ENCODE results near the gene RNF146.
"Not testable (repeated sequence)": the region's sequence is repeated elsewhere in the genome, so short reads cannot be mapped to it uniquely, and the experiment has no call there.

Gene RNF146

DNA sequence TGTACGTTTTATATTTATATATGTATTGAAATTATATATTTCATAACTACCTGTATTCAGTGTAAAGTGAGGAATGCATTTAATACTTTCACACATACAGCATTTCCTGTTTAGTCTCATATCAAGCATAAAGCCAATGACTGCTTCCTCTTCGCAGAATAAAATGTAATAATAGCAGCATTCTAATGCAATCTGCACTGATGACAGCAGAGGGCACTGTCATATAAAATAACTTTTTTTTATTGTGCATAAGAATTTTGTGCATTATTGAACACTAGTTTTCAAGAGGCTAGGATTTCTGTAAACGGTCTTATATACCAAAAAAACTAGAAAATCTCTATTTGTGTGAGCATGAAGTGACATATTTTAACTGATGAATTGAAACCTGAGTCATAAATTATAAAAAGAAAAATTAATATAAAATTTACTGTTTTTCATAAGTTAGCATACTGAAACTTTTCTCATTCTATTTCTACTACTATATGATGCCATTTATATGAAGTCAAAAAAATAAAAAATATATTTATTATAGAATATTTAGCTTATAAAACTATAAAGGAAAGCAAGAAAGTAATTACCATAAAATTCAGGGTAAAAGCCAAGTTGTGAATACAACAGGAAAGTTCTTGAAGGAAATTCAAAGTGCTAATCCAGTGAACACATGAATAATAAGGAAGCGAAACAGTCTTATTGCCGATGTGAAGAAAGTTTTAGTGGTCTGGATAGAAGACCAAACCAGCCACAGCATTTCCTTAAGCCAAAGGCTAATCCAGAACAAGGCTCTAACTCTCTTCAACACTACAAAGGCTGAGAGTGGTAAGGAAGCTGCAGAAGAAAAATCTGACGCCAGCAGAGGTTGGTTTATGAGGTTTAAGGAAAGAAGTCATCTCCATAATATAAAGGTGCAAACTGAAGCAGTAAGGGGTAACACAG lies 36.3 kb downstream of the RNF146 start:
- no peak overlapping the region for H3K4me3 ChIP-seq (ENCODE audit: low read depth, low read length)
- H3K27me3 ChIP-seq (ENCODE audit: insufficient read depth, low read length), result no peaks in the 10 kb centered on the region
- no peak overlapping the region for H3K27ac ChIP-seq (ENCODE audit: low read depth, low read length)
- H3K4me1 ChIP-seq (ENCODE audit: control insufficient read depth, insufficient read depth, low read length, unreplicated experiment), result peaks cover 21% of the 10 kb centered on the region
- H3K36me3 ChIP-seq (ENCODE audit: insufficient read depth, low read length), result peaks cover 11% of the 10 kb centered on the region
- peaks cover 5% of the 10 kb centered on the region for H3K79me2 ChIP-seq (ENCODE audit: control insufficient read depth, insufficient read depth, low read length, unreplicated experiment)
- H2AFZ ChIP-seq (ENCODE audit: low read length, unreplicated experiment), result no peak overlapping the region

DNA sequence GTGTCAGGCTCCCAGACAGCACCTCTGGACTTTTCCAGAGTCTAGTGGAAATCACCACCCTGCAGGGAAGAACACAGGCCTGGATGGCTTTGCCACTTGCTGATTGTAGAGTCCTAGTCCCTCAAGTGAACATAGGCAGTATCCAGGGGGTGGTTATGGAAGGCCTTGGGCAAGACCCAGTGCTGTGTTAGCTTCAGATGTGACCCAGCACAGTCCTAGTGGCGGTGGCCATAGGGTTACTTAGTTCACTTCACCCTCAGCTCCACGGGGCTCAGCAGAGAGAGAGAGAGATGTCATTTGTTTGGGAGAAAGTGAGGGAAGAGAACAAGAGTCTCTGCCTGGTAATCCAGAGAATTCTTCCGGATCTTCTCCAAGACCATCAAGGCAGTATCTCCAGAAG lies 37.3 kb downstream of the RNF146 start:
- no peak overlapping the region for H2AFZ ChIP-seq (ENCODE audit: low read length, unreplicated experiment)
- H3K4me1 ChIP-seq (ENCODE audit: control insufficient read depth, insufficient read depth, low read length, unreplicated experiment), result peaks cover 21% of the 10 kb centered on the region
- H3K36me3 ChIP-seq (ENCODE audit: insufficient read depth, low read length), result peaks cover 18% of the 10 kb centered on the region
- no peak overlapping the region for H3K4me3 ChIP-seq (ENCODE audit: low read depth, low read length)
- H3K79me2 ChIP-seq (ENCODE audit: control insufficient read depth, insufficient read depth, low read length, unreplicated experiment), result peaks cover 10% of the 10 kb centered on the region
- no peak overlapping the region for H3K27ac ChIP-seq (ENCODE audit: low read depth, low read length)
- no peaks in the 10 kb centered on the region for H3K27me3 ChIP-seq (ENCODE audit: insufficient read depth, low read length)

GRCh38 chr6:127305741-127306140 lies 39.1 kb downstream of the RNF146 start:
- Histone ChIP-seq H3K4me3 (ENCODE audit: low read depth, low read length) (no peak overlapping the region), H3K4me1 (ENCODE audit: control insufficient read depth, insufficient read depth, low read length, unreplicated experiment) (peaks cover 9% of the 10 kb centered on the region), H3K27ac (ENCODE audit: low read depth, low read length) (no peak overlapping the region), H3K79me2 (ENCODE audit: control insufficient read depth, insufficient read depth, low read length, unreplicated experiment) (peaks cover 11% of the 10 kb centered on the region), H3K36me3 (ENCODE audit: insufficient read depth, low read length) (peaks cover 25% of the 10 kb centered on the region), H2AFZ (ENCODE audit: low read length, unreplicated experiment) (no peak overlapping the region), H3K27me3 (ENCODE audit: insufficient read depth, low read length) (no peaks in the 10 kb centered on the region)

GRCh38 chr6:127317388-127318128 lies 50.9 kb downstream of the RNF146 start:
- Histone ChIP-seq H3K27me3 (ENCODE audit: insufficient read depth, low read length) (no peaks in the 10 kb centered on the region), H2AFZ (ENCODE audit: low read length, unreplicated experiment) (no peak overlapping the region), H3K79me2 (ENCODE audit: control insufficient read depth, insufficient read depth, low read length, unreplicated experiment) (no peaks in the 10 kb centered on the region), H3K27ac (ENCODE audit: low read depth, low read length) (no peak overlapping the region), H3K4me1 (ENCODE audit: control insufficient read depth, insufficient read depth, low read length, unreplicated experiment) (no peaks in the 10 kb centered on the region), H3K36me3 (ENCODE audit: insufficient read depth, low read length) (peaks cover 9% of the 10 kb centered on the region; the same call in 1 of the 2 replicates), H3K4me3 (ENCODE audit: low read depth, low read length) (no peak overlapping the region)

DNA sequence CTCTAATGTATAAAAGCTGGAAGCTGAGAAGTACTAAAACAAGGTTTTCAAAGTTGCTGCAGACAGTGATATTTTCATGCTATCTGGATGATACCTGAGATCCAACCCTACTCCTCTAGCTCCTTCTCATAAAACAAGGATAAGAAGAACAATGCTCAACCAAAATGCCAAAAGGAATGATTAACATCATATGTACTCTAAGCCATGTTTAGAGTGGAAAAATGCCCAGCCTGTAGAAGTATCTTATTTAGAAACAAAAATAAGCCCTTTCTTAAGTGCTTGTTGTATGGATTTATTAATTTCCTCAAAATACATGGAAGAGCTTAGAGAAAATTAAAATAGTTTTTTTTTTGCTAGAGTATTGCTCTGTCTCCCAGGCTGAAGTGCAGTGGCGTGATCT lies 53.0 kb downstream of the RNF146 start:
- H3K27me3 ChIP-seq (ENCODE audit: insufficient read depth, low read length), result no peaks in the 10 kb centered on the region
- H3K36me3 ChIP-seq (ENCODE audit: insufficient read depth, low read length), result peaks cover 11% of the 10 kb centered on the region; the same call in 1 of the 2 replicates
- H3K4me1 ChIP-seq (ENCODE audit: control insufficient read depth, insufficient read depth, low read length, unreplicated experiment), result no peaks in the 10 kb centered on the region
- no peaks in the 10 kb centered on the region for H3K79me2 ChIP-seq (ENCODE audit: control insufficient read depth, insufficient read depth, low read length, unreplicated experiment)
- no peak overlapping the region for H3K27ac ChIP-seq (ENCODE audit: low read depth, low read length)
- no peak overlapping the region for H3K4me3 ChIP-seq (ENCODE audit: low read depth, low read length)
- no peak overlapping the region for H2AFZ ChIP-seq (ENCODE audit: low read length, unreplicated experiment)

- peaks cover 6% of the 10 kb centered on the region for H3K4me1 ChIP-seq (ENCODE audit: control insufficient read depth, insufficient read depth, low read length, unreplicated experiment)
- H3K36me3 ChIP-seq (ENCODE audit: insufficient read depth, low read length), result peaks cover 20% of the 10 kb centered on the region
- H3K79me2 ChIP-seq (ENCODE audit: control insufficient read depth, insufficient read depth, low read length, unreplicated experiment), result peaks cover 7% of the 10 kb centered on the region
- no peak overlapping the region for H3K27ac ChIP-seq (ENCODE audit: low read depth, low read length)
- H3K4me3 ChIP-seq (ENCODE audit: low read depth, low read length), result no peak overlapping the region
- H2AFZ ChIP-seq (ENCODE audit: low read length, unreplicated experiment), result no peak overlapping the region
- H3K27me3 ChIP-seq (ENCODE audit: insufficient read depth, low read length), result no peaks in the 10 kb centered on the region
Observed at GRCh38 chr6:127328043-127328609, 61.5 kb downstream of the RNF146 start.

GRCh38 chr6:127331256-127331655 lies 64.6 kb downstream of the RNF146 start:
- not testable (repeated sequence) for H3K4me3 ChIP-seq (ENCODE audit: low read depth, low read length); H3K27me3 ChIP-seq (ENCODE audit: insufficient read depth, low read length); H2AFZ ChIP-seq (ENCODE audit: low read length, unreplicated experiment); H3K36me3 ChIP-seq (ENCODE audit: insufficient read depth, low read length); H3K27ac ChIP-seq (ENCODE audit: low read depth, low read length); H3K4me1 ChIP-seq (ENCODE audit: control insufficient read depth, insufficient read depth, low read length, unreplicated experiment)
- H3K79me2 ChIP-seq (ENCODE audit: control insufficient read depth, insufficient read depth, low read length, unreplicated experiment), result peaks cover 29% of the 10 kb centered on the region

GRCh38 chr6:127332383-127332961 lies 65.8 kb downstream of the RNF146 start:
- Histone ChIP-seq H3K27me3 (ENCODE audit: insufficient read depth, low read length) (no peaks in the 10 kb centered on the region), H3K79me2 (ENCODE audit: control insufficient read depth, insufficient read depth, low read length, unreplicated experiment) (peaks cover 39% of the 10 kb centered on the region), H3K4me1 (ENCODE audit: control insufficient read depth, insufficient read depth, low read length, unreplicated experiment) (peaks cover 6% of the 10 kb centered on the region), H3K27ac (ENCODE audit: low read depth, low read length) (no peak overlapping the region), H2AFZ (ENCODE audit: low read length, unreplicated experiment) (no peak overlapping the region), H3K36me3 (ENCODE audit: insufficient read depth, low read length) (peaks cover 4% of the 10 kb centered on the region), H3K4me3 (ENCODE audit: low read depth, low read length) (no peak overlapping the region)
